HCT116 (cell line): ENCODE data around the gene SLC6A19. TPM values are rescaled to one million over a fixed set of nuclear protein-coding genes. Genes with fewer than 3 reads are reported as not detected.

Source experiments
- ATAC-seq: fragments of 200-7000 bp; cut with Tn5 transposase; 2 replicates; pipeline ENCODE4 v1.9.1; 2020; ENCODE audit warnings: mild to moderate bottlenecking, moderate library complexity
- BruUV-seq: library from RNA; stranded (reverse); fragments of 400-500 nt; replicated peaks from 2 replicates; lab custom pipeline; 2021; lab: Mats Ljungman, UMichigan
- CTCF ChIA-PET: fragments of 300-600 bp; sonication (Branson Sonifier 250); formaldehyde crosslinking; loops from one replicate; lab custom pipeline; 2021; ENCODE audit warnings: antibody characterized with exemption; lab: Charles Lee
- POLR2A ChIA-PET: fragments of 300-600, 350-600 bp; sonication (Branson Sonifier 250); formaldehyde crosslinking; loops from one replicate; lab custom pipeline; 2021; ENCODE audit warnings: antibody characterized with exemption; lab: Charles Lee
- RAD21 ChIA-PET, 2 experiments: fragments of 300-600 bp; sonication (Branson Sonifier 250); formaldehyde crosslinking; loops; one replicate each; lab custom pipeline; 2023; ENCODE audit warnings: low total read pairs in 2 of 2; ENCODE audit not compliant: uncharacterized antibody in 2 of 2, unreplicated experiment in 2 of 2, low non-redundant PET in 1 of 2; lab: Charles Lee
- DNase-seq: peaks from one replicate; pipeline ENCODE4 v3.0.0-alpha.2; 2010; ENCODE audit warnings: low read depth, low spot score
- H2AFZ ChIP-seq: fragments of 200-600 bp; shearing (Covaris generic), sonication (generic); 2 replicates; pipeline ENCODE4 v1.6.1; 2017; ENCODE audit warnings: low read depth, mixed run types, mixed read lengths, antibody characterized with exemption, low read length; ENCODE audit not compliant: poor library complexity, severe bottlenecking
- H3K27ac ChIP-seq: 2 replicates; pipeline ENCODE4 v1.5.1; 2012; ENCODE audit warnings: low read depth, low read length
- H3K27me3 ChIP-seq: fragments of 200-600 bp; sonication (generic); 2 replicates; pipeline ENCODE4 v1.6.1; 2016; ENCODE audit warnings: mixed run types, low read length, mixed read lengths; ENCODE audit not compliant: insufficient read depth
- H3K36me3 ChIP-seq, 2 experiments: fragments of 200-500 bp in 1 of 2; fragments of 200-600 bp in 1 of 2; sonication (Bioruptor generic) in 1 of 2; sonication (generic) in 1 of 2; 2 replicates each; pipeline versions ENCODE4 v1.5.1 to v1.6.1; 2014 to 2016; ENCODE audit warnings: low read length in 2 of 2, inconsistent platforms in 1 of 2, mixed read lengths in 1 of 2, mixed run types in 1 of 2; ENCODE audit not compliant: insufficient read depth in 2 of 2, control insufficient read depth in 1 of 2
- H3K4me1 ChIP-seq, 2 experiments: fragments of 200-600 bp in 1 of 2; sonication (generic) in 1 of 2; 2 replicates each; pipeline versions ENCODE4 v1.5.1 to v1.6.1; 2012 to 2017; ENCODE audit warnings: low read length in 2 of 2, inconsistent platforms in 1 of 2, mild to moderate bottlenecking in 1 of 2, mixed read lengths in 1 of 2, mixed run types in 1 of 2, moderate library complexity in 1 of 2; ENCODE audit not compliant: insufficient read depth in 2 of 2, control insufficient read depth in 1 of 2
- H3K4me2 ChIP-seq: fragments of 200-600 bp; sonication (generic); 2 replicates; pipeline ENCODE4 v1.6.1; 2017; ENCODE audit warnings: mixed run types, low read length, mixed read lengths
- H3K4me3 ChIP-seq, 2 experiments: fragments of 200-600 bp in 1 of 2; sonication (generic) in 1 of 2; replicated peaks in 1 of 2; 2 replicates each; pipeline ENCODE4 v1.5.1; 2011 to 2016; ENCODE audit warnings: low read length in 2 of 2, control low read depth in 1 of 2, low read depth in 1 of 2, mild to moderate bottlenecking in 1 of 2, mixed read lengths in 1 of 2, mixed run types in 1 of 2
- H3K79me2 ChIP-seq: fragments of 200-600 bp; sonication (generic); 2 replicates; pipeline ENCODE4 v1.6.1; 2017; ENCODE audit warnings: mild to moderate bottlenecking, mixed run types, low read length, moderate library complexity, mixed read lengths; ENCODE audit not compliant: insufficient read depth
- H3K9ac ChIP-seq: fragments of 200-600 bp; sonication (generic); 2 replicates; pipeline ENCODE4 v1.6.1; 2016; ENCODE audit warnings: low read length, mixed read lengths
- H3K9me2 ChIP-seq: fragments of 200-600 bp; sonication (generic), shearing (Covaris generic); 2 replicates; pipeline ENCODE4 v1.6.1; 2017; ENCODE audit warnings: mixed run types, mild to moderate bottlenecking, moderate library complexity; ENCODE audit not compliant: insufficient read depth
- H3K9me3 ChIP-seq, 2 experiments: fragments of 200-500 bp in 1 of 2; fragments of 200-600 bp in 1 of 2; sonication (Bioruptor generic) in 1 of 2; sonication (generic) in 1 of 2; 2 replicates each; pipeline ENCODE4 v1.6.1; 2014 to 2017; ENCODE audit warnings: low read length in 2 of 2, mixed read lengths in 2 of 2, inconsistent platforms in 1 of 2, low read depth in 1 of 2, mild to moderate bottlenecking in 1 of 2, mixed run types in 1 of 2, moderate library complexity in 1 of 2; ENCODE audit not compliant: control insufficient read depth in 1 of 2, insufficient read depth in 1 of 2
- H4K20me1 ChIP-seq: fragments of 200-600 bp; sonication (generic), shearing (Covaris generic); 2 replicates; pipeline ENCODE4 v1.6.1; 2017; ENCODE audit warnings: mixed run types, mild to moderate bottlenecking, moderate library complexity; ENCODE audit not compliant: insufficient read depth
- CEBPB ChIP-seq: IDR thresholded peaks from 2 replicates; pipeline ENCODE4 v1.6.1; 2012; ENCODE audit warnings: low read depth
- CTCF ChIP-seq, 3 experiments: fragments of 200-600 bp in 1 of 3; sonication (generic) in 1 of 3; IDR thresholded peaks in 2 of 3; conservative IDR thresholded peaks in 1 of 3; 2 replicates each; pipeline ENCODE4 v1.5.1; 2012 to 2017; ENCODE audit warnings: low read depth in 2 of 3, low read length in 2 of 3, antibody characterized with exemption in 1 of 3, borderline replicate concordance in 1 of 3, control low read depth in 1 of 3, mild to moderate bottlenecking in 1 of 3, mixed read lengths in 1 of 3, mixed run types in 1 of 3, moderate library complexity in 1 of 3; ENCODE audit not compliant: insufficient read depth in 1 of 3
- ELF1 ChIP-seq: IDR thresholded peaks from 2 replicates; pipeline ENCODE4 v1.6.1; 2012; ENCODE audit warnings: low read depth, borderline replicate concordance
- EZH2 ChIP-seq: fragments of 200-600 bp; sonication (generic); IDR thresholded peaks from 2 replicates; pipeline ENCODE4 v1.6.1; 2017; ENCODE audit warnings: antibody characterized with exemption, mixed run types
- FOSL1 ChIP-seq: IDR thresholded peaks from 2 replicates; pipeline ENCODE4 v1.6.1; 2012; ENCODE audit warnings: low read depth
- JUND ChIP-seq: IDR thresholded peaks from 2 replicates; pipeline ENCODE4 v1.6.1; 2012
- POLR2A ChIP-seq: IDR thresholded peaks from 2 replicates; pipeline ENCODE4 v1.7.0; 2011; ENCODE audit warnings: borderline replicate concordance; ENCODE audit not compliant: insufficient read depth, insufficient read length; ENCODE audit errors: extremely low read depth
- POLR2AphosphoS5 ChIP-seq: IDR thresholded peaks from 2 replicates; pipeline ENCODE4 v1.6.1; 2011; ENCODE audit warnings: mild to moderate bottlenecking, low read depth, low read length, moderate library complexity
- RAD21 ChIP-seq: IDR thresholded peaks from 2 replicates; pipeline ENCODE4 v1.6.1; 2012; ENCODE audit warnings: low read depth, mild to moderate bottlenecking
- SP1 ChIP-seq: IDR thresholded peaks from 2 replicates; pipeline ENCODE4 v1.6.1; 2012; ENCODE audit warnings: low read depth
- SRF ChIP-seq: IDR thresholded peaks from 2 replicates; pipeline ENCODE4 v1.6.1; 2012; ENCODE audit warnings: low read depth
- TCF7L2 ChIP-seq: IDR thresholded peaks from 2 replicates; pipeline ENCODE4 v1.7.0; 2011; ENCODE audit warnings: borderline replicate concordance, inconsistent platforms; ENCODE audit not compliant: insufficient read depth, insufficient read length; ENCODE audit errors: extremely low read depth
- ZBTB33 ChIP-seq: IDR thresholded peaks from 2 replicates; pipeline ENCODE4 v1.6.1; 2011; ENCODE audit warnings: mild to moderate bottlenecking, low read length, moderate library complexity; ENCODE audit not compliant: insufficient replicate concordance; ENCODE audit errors: extremely low read depth
- ZNF274 ChIP-seq: fragments of 200-500 bp; sonication (Bioruptor generic); IDR thresholded peaks from 2 replicates; pipeline ENCODE4 v1.6.1; 2014; ENCODE audit warnings: mild to moderate bottlenecking, low read depth, low read length, inconsistent platforms
- intact Hi-C: fragments of 100-400 bp; cut with micrococcal nuclease; formaldehyde crosslinking; loops from 2 replicates; pipeline ENCODE4 v1.10.0; 2022
- total RNA-seq: library from RNA; stranded (reverse); gene quantifications from one replicate; pipeline ENCODE4 v1.2.1, GENCODE V29; 2021; ENCODE audit not compliant: unreplicated experiment
- TF ChIP-seq, protein P1 (sequence below): IDR thresholded peaks from 2 replicates; pipeline ENCODE4 v1.6.1; 2012; ENCODE audit warnings: low read depth

Gene SLC6A19
- total RNA-seq, 1 experiment from 2014 or later = not detected

DNA sequence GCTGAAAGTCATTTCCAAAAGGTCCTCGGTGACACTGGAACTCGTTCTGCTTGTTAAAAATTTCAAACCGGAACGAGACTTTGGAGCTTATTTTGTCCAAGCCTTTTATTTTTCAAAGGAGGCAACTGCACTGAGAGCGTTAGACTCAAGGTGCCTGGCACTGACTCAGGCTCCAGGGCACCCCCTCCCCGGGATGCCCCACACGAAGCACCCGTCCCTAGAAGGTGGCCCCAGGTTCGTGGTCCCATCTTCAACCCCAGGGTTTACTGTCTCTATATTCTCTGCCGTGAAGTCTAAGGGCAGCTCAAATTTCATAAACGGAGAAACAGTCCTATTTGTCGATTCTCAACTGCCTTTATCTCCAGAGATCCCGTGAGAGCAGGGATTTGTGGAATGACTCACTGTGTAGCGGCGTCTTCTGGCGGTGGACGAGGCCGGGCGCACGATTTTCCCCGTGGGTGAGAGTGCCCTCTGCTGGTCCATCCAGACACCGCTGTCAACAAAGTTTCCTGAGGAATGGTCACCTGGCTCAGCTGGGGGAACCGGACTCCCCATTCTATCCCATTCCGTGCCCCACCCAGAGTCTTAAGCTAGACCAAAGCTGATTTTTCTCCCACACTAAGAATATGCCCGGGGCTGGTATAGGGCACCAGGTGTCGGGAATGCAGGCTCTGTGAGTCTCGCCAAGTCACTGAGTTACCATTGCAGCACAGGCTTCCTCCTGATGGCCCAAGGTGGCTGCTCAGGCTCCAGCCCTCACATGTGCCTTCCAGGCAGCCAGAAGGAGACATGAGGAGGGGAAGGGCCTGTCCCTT lies 27.1 kb upstream of the SLC6A19 start:
- H3K27ac ChIP-seq = peak overlapping the region; percentile 57
- intact Hi-C loops = no loop called here

More for the DNA sequence above, 27.1 kb upstream of the SLC6A19 start:
- H2AFZ ChIP-seq = peak overlapping the region; percentile 94
- no peaks in the 10 kb centered on the region for H3K36me3 ChIP-seq
- H3K9me3 ChIP-seq = no peaks in the 10 kb centered on the region
- H3K9me2 ChIP-seq = no peaks in the 10 kb centered on the region
- no peaks in the 10 kb centered on the region for H3K79me2 ChIP-seq
- H3K4me1 ChIP-seq = peaks cover 6 to 13% of the 10 kb centered on the region in 2 experiments
- ChIA-PET CTCF (interaction anchor here (0.6 to 2.3 kb wide), 13 partner anchors 10 to 508 kb away, joined by 3 to 10 read pairs (median 3); no protein-coding TSS in a partner anchor), RAD21 (no interaction called here), POLR2A (no interaction called here)
- peak; percentile 81 for DNase-seq
- BruUV-seq = no TSS peak
- H3K27me3 ChIP-seq = no peaks in the 10 kb centered on the region
- peak overlapping the region; percentile 22 to 50 for H3K4me3 ChIP-seq
- ATAC-seq = peak; percentile 86
- peak overlapping the region; percentile 88 for H3K4me2 ChIP-seq
- H3K9ac ChIP-seq = peak overlapping the region; percentile 53
- no peak for TF ChIP-seq ZNF274
- peak; percentile 82 for TF ChIP-seq RAD21
- peak; percentile 26; the same call in 1 of the 2 replicates for TF ChIP-seq POLR2AphosphoS5
- no peak for TF ChIP-seq SRF
- TF ChIP-seq FOSL1 = no peak; the same call in 1 of the 2 replicates
- no peak for TF ChIP-seq EZH2
- TF ChIP-seq POLR2A = no peak
- no peak for TF ChIP-seq CEBPB
- peak; percentile 83 to 90 (median 89) for TF ChIP-seq CTCF (IDR thresholded peaks at IDR 0.05 in 2 of 3, conservative IDR thresholded peaks at IDR 0.05 in 1 of 3; ENCODE audit: borderline replicate concordance in 1 of 3, insufficient read depth in 1 of 3, low read depth in 2 of 3, low read length in 2 of 3)
- TF ChIP-seq TCF7L2 = peak; percentile 66
- TF ChIP-seq ZBTB33 = peak; percentile 90
- TF ChIP-seq JUND = no peak; the same call in 1 of the 2 replicates
- TF ChIP-seq ELF1 = no peak
- TF ChIP-seq, protein P1, sequence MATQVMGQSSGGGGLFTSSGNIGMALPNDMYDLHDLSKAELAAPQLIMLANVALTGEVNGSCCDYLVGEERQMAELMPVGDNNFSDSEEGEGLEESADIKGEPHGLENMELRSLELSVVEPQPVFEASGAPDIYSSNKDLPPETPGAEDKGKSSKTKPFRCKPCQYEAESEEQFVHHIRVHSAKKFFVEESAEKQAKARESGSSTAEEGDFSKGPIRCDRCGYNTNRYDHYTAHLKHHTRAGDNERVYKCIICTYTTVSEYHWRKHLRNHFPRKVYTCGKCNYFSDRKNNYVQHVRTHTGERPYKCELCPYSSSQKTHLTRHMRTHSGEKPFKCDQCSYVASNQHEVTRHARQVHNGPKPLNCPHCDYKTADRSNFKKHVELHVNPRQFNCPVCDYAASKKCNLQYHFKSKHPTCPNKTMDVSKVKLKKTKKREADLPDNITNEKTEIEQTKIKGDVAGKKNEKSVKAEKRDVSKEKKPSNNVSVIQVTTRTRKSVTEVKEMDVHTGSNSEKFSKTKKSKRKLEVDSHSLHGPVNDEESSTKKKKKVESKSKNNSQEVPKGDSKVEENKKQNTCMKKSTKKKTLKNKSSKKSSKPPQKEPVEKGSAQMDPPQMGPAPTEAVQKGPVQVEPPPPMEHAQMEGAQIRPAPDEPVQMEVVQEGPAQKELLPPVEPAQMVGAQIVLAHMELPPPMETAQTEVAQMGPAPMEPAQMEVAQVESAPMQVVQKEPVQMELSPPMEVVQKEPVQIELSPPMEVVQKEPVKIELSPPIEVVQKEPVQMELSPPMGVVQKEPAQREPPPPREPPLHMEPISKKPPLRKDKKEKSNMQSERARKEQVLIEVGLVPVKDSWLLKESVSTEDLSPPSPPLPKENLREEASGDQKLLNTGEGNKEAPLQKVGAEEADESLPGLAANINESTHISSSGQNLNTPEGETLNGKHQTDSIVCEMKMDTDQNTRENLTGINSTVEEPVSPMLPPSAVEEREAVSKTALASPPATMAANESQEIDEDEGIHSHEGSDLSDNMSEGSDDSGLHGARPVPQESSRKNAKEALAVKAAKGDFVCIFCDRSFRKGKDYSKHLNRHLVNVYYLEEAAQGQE = no peak
- no peak for TF ChIP-seq SP1
- H4K20me1 ChIP-seq = no peaks in the 10 kb centered on the region
